ENCODE data around the gene RAB40C.

RAB40C gene

DNA sequence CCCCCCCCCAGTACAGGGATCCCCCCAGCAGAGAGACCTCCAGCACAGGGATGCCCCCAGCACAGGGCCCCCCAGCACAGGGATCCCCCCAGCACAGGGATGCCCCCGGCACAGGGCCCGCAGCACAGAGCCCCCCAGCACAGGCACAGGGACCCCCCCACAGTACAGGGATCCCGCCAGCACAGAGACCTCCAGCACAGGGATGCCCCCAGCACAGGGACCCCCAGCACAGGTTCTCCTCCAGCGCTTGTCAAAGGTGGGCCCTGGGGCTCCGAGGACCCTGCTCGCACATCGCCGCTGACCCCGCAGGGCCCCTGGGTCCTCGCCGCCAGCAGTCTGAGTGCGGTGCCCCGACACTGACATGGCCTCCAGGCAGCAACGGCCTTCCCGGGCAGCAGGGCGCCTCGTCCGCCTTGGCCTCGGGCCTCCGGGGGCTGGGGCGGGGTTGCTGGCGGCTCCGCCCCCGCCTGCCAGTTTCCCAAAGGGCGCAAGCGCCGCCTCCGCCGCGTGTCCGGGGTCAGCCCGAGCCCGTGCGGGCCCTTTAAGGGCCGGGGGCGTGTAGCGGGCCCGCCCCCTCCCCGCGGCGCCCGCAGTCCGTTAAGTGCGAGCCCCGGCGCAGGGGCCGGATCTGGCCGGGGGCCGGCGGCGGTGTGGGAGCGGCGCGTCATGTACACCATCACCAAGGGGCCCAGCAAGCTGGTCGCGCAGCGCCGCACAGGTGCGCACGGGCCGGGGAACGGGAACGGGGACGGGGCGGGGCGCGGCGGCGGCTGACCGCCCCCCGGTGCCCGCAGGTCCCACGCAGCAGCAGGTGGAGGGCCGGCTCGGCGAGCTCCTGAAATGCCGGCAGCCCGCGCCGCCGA is 51.7 kb downstream of the RAB40C start, which contains the start of gene MCRIP2:
TSS of gene MCRIP2 (plus strand) at position 503 of the 863 bp plus-strand sequence. CDS start at position 667, 164 bp downstream.
- H3K36me3 ChIP-seq (ENCODE audit: control insufficient read depth, insufficient read depth, low read length): no peaks in the 10 kb centered on the region
- peak within 1 kb of the TSS; percentile 60 for H3K9ac ChIP-seq (ENCODE audit: low read length)
- H3K27ac ChIP-seq (ENCODE audit: low read depth, low read length): peak within 1 kb of the TSS; percentile 91
- H3K4me3 ChIP-seq (ENCODE audit: low read length): peak within 1 kb of the TSS; percentile 71
- H3K27me3 ChIP-seq (ENCODE audit: control insufficient read depth, insufficient read depth, low read length): no peaks in the 10 kb centered on the region
- peaks cover 6% of the 10 kb centered on the region for H3K4me1 ChIP-seq (ENCODE audit: control insufficient read depth, insufficient read depth, low read length)

DNA sequence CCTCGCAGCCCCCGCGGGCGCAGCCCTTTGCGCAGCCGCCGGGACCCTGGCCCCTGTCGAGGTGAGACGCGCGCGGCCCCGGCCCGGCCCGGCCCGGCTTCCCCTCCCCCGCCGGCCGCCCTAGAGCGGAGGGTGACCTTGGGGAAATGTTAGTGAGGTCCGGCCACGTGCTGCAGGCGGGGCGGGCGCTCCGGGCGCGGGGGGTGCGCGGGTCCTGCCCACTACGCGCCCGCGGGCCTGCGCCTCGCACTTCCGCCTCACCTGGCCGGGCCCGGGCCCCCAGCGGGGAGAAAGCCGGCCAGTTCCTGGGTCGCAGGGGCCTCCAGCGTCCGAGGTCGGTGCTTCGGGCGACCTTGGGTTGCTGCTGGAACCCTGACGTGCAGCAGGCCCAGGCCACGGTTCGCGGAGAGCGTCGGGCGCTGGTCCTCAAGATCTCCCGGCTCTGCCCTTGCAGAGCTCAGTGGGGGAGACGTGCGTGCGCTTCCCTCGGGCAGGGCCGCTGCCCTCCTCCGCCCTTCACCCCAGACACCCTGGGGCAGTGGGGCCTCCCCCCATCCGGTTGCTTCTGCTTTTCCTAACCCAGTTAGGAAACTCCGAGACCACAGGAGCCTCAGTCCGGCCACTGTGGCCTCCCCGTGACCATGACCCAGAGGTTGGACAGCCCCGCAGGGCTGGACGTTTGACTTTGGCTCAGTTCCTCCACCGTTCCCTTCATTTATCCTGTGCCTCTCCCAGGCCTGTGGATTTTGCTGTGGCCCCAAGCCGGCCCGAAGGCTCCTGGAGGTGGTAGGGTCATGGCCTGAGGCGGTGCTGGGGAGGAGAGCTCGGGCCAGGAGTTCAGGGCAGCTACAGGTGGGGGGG is 52.6 kb downstream of the RAB40C start:
- H3K4me3 ChIP-seq (ENCODE audit: low read length): peak overlapping the region; percentile 71
- peaks cover 3% of the 10 kb centered on the region for H3K4me1 ChIP-seq (ENCODE audit: control insufficient read depth, insufficient read depth, low read length)
- peak overlapping the region; percentile 60 for H3K9ac ChIP-seq (ENCODE audit: low read length)
- no peaks in the 10 kb centered on the region for H3K36me3 ChIP-seq (ENCODE audit: control insufficient read depth, insufficient read depth, low read length)
- H3K27me3 ChIP-seq (ENCODE audit: control insufficient read depth, insufficient read depth, low read length): no peaks in the 10 kb centered on the region
- H3K27ac ChIP-seq (ENCODE audit: low read depth, low read length): peak overlapping the region; percentile 91

- Histone ChIP-seq H3K27ac (ENCODE audit: low read depth, low read length) (peak overlapping the region; percentile 91), H3K36me3 (ENCODE audit: control insufficient read depth, insufficient read depth, low read length) (no peaks in the 10 kb centered on the region), H3K4me1 (ENCODE audit: control insufficient read depth, insufficient read depth, low read length) (peaks cover 5% of the 10 kb centered on the region), H3K4me3 (ENCODE audit: low read length) (peak overlapping the region; percentile 71), H3K9ac (ENCODE audit: low read length) (peak overlapping the region; percentile 60), H3K27me3 (ENCODE audit: control insufficient read depth, insufficient read depth, low read length) (no peaks in the 10 kb centered on the region)
These were observed 53.1 kb downstream of the RAB40C start for GRCh38 chr16:643050-643368.

DNA sequence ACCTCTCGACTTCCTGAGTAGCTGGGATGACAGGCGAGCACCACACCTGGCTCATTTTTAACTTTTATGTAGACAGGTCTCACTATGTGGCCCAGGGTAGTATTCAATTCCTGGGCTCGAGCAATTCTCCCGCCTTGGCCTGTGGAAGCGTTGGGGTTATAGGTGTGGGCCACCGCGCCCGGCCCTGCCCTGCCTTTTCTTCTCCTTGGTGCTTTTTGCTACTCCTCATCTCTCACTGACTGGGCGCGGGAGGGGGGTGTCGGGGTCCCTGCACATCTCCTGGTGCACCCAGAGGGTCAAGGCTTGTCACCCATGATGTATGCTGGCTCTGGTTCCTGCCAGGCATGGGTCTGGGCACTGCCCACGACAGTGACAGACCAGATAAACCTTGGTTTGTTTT is 54.7 kb downstream of the RAB40C start:
- Histone ChIP-seq H3K27ac (ENCODE audit: low read depth, low read length) (no peak overlapping the region), H3K27me3 (ENCODE audit: control insufficient read depth, insufficient read depth, low read length) (no peaks in the 10 kb centered on the region), H3K36me3 (ENCODE audit: control insufficient read depth, insufficient read depth, low read length) (no peaks in the 10 kb centered on the region), H3K4me3 (ENCODE audit: low read length) (no peak overlapping the region), H3K9ac (ENCODE audit: low read length) (no peak overlapping the region), H3K4me1 (ENCODE audit: control insufficient read depth, insufficient read depth, low read length) (peaks cover 12% of the 10 kb centered on the region)

GRCh38 chr16:645852-646678 is 56.2 kb downstream of the RAB40C start:
- no peak overlapping the region for H3K9ac ChIP-seq (ENCODE audit: low read length)
- H3K27me3 ChIP-seq (ENCODE audit: control insufficient read depth, insufficient read depth, low read length): no peaks in the 10 kb centered on the region
- H3K36me3 ChIP-seq (ENCODE audit: control insufficient read depth, insufficient read depth, low read length): no peaks in the 10 kb centered on the region
- no peak overlapping the region for H3K27ac ChIP-seq (ENCODE audit: low read depth, low read length)
- H3K4me1 ChIP-seq (ENCODE audit: control insufficient read depth, insufficient read depth, low read length): peaks cover 14% of the 10 kb centered on the region
- H3K4me3 ChIP-seq (ENCODE audit: low read length): peak overlapping the region; percentile 15

DNA sequence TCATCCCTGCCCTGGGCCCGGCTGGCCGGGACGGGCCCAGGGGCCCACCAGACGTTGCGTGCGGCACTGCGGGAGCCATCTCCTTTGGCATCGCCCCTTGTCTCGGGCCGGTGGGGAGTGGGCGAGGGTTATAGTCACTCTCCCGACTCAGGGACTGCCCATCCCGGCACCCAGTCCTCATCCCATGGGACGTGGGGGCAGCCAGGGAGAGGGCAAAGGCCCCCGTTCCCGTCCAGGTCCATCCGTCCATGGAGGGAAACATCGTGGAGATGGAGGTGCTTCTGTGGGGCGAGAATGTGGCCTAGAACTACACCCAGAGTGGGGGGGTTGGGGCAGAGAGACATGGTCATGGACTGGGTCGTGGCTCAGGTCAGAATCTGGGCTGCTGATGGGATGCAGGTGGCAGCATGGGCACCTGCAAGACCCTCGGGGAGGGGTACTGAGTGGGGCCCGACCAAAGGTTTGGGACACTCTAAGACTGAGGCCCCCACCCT is 56.9 kb downstream of the RAB40C start:
- Histone ChIP-seq H3K36me3 (ENCODE audit: control insufficient read depth, insufficient read depth, low read length) (no peaks in the 10 kb centered on the region), H3K9ac (ENCODE audit: low read length) (no peak overlapping the region), H3K4me1 (ENCODE audit: control insufficient read depth, insufficient read depth, low read length) (peaks cover 14% of the 10 kb centered on the region), H3K27me3 (ENCODE audit: control insufficient read depth, insufficient read depth, low read length) (no peaks in the 10 kb centered on the region), H3K27ac (ENCODE audit: low read depth, low read length) (no peak overlapping the region), H3K4me3 (ENCODE audit: low read length) (peak overlapping the region; percentile 6)

GRCh38 chr16:647173-647902 is 57.5 kb downstream of the RAB40C start:
- Histone ChIP-seq H3K27ac (ENCODE audit: low read depth, low read length) (no peak overlapping the region), H3K4me1 (ENCODE audit: control insufficient read depth, insufficient read depth, low read length) (peaks cover 14% of the 10 kb centered on the region), H3K9ac (ENCODE audit: low read length) (no peak overlapping the region), H3K27me3 (ENCODE audit: control insufficient read depth, insufficient read depth, low read length) (no peaks in the 10 kb centered on the region), H3K36me3 (ENCODE audit: control insufficient read depth, insufficient read depth, low read length) (no peaks in the 10 kb centered on the region), H3K4me3 (ENCODE audit: low read length) (peak overlapping the region; percentile 6)

DNA sequence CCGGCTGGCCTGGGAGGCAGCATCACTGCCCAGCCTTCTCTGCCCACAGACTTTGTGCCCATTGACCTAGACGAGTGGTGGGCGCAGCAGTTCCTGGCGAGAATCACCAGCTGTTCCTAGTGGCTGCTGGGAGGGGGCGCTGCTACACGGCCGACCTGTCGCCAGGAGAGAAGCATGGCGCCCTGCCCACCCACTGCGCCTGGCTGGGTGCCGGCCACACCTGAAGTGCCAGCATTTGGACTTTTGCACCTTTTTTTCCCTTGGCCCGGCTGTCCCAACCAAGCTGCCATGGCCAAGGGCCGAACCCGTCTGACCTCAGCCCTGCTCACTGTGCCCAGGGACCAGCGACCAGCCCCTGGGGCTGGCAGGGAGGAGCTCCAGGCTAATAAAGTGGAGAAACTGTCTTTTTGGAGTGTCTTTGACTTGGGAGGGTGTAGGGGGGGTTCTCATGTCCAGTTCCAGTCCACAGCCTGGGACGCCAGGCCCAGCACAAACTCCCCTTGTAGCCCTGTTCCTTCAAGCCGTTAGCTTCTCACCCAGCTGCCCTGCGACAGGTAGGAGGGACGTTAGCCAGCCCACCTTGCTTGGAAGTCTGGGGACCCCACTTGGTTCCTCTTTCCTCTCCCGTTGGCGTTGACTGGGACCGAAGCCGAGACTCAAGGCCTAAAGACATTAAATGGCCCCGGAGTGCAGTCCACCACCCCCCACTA is 58.4 kb downstream of the RAB40C start:
- peak overlapping the region; percentile 87 for H3K27ac ChIP-seq (ENCODE audit: low read depth, low read length)
- H3K36me3 ChIP-seq (ENCODE audit: control insufficient read depth, insufficient read depth, low read length): no peaks in the 10 kb centered on the region
- H3K4me3 ChIP-seq (ENCODE audit: low read length): peak overlapping the region; percentile 80
- H3K4me1 ChIP-seq (ENCODE audit: control insufficient read depth, insufficient read depth, low read length): peaks cover 12% of the 10 kb centered on the region
- peak overlapping the region; percentile 86 for H3K9ac ChIP-seq (ENCODE audit: low read length)
- H3K27me3 ChIP-seq (ENCODE audit: control insufficient read depth, insufficient read depth, low read length): no peaks in the 10 kb centered on the region

DNA sequence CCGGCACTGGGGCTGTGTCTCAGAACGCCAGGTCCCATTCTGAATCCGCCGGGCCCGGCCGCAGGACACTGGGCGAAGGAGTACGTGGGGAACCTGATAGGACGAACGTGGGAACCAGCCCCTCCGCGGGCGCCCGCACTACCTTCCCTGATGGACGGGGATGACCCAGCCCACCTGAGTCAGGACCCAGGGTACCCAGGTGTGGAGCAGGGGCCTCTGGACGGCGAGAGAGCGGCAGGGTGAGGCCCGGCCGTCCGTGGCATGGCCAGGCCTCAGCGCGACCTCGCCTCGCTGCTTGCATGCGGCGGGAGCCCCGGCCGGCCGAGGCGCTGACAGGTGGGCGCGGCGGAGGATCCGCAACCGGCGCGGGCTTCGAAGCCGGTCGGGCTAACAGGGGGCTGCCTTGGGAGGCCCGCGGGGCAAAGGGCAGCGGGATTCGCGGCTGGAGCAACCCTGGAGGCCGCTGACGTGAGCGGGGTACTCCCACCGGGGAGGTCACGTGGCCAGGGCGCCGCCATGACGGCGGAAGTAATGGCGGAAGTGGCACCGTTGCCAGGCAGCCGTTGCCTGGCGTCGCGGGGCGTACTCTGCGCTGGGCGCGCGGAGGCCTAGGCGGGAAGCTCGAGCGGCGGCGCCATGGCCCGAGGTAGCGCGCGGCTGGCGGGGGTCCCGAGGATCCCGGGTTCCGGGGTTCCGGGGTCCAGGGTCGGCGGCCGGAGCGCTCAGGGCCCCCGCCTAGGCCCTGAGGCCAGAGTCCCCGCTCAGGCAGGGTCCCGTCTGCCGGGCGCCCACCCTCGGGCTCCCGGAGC is 59.1 kb downstream of the RAB40C start, which contains the start of gene WDR90:
TSS of gene WDR90 (plus strand) at position 585 of the 809 bp plus-strand sequence. CDS start at position 637, 52 bp downstream.
- peak within 1 kb of the TSS; percentile 87 for H3K27ac ChIP-seq (ENCODE audit: low read depth, low read length)
- H3K9ac ChIP-seq (ENCODE audit: low read length): peak within 1 kb of the TSS; percentile 86
- no peaks in the 10 kb centered on the region for H3K36me3 ChIP-seq (ENCODE audit: control insufficient read depth, insufficient read depth, low read length)
- peaks cover 12% of the 10 kb centered on the region for H3K4me1 ChIP-seq (ENCODE audit: control insufficient read depth, insufficient read depth, low read length)
- no peaks in the 10 kb centered on the region for H3K27me3 ChIP-seq (ENCODE audit: control insufficient read depth, insufficient read depth, low read length)
- H3K4me3 ChIP-seq (ENCODE audit: low read length): peak within 1 kb of the TSS; percentile 80

- Histone ChIP-seq H3K4me1 (ENCODE audit: control insufficient read depth, insufficient read depth, low read length) (peaks cover 12% of the 10 kb centered on the region), H3K36me3 (ENCODE audit: control insufficient read depth, insufficient read depth, low read length) (no peaks in the 10 kb centered on the region), H3K27ac (ENCODE audit: low read depth, low read length) (no peak overlapping the region), H3K27me3 (ENCODE audit: control insufficient read depth, insufficient read depth, low read length) (no peaks in the 10 kb centered on the region), H3K4me3 (ENCODE audit: low read length) (peak overlapping the region; percentile 80), H3K9ac (ENCODE audit: low read length) (no peak overlapping the region)
These were observed 59.8 kb downstream of the RAB40C start for GRCh38 chr16:649631-650030.

Measured in rectal smooth muscle tissue (tissue), 1 donor.